GM18909 (cell line): ENCODE measurements around the gene MTMR1.

Experiments used
- ATAC-seq: cut with Tn5 transposase; IDR thresholded peaks from one replicate; pipeline ENCODE4 v1.9.1; 2021; ENCODE audit warnings: mild to moderate bottlenecking; ENCODE audit not compliant: unreplicated experiment, poor library complexity

The MTMR1 gene

GRCh38 chrX:150761176-150761818, 68.1 kb downstream of the MTMR1 start:
- no peak for ATAC-seq

GRCh38 chrX:150761819-150762216, 68.6 kb downstream of the MTMR1 start:
- ATAC-seq = no peak

- no peak for ATAC-seq
These were observed 69.3 kb downstream of the MTMR1 start for GRCh38 chrX:150762258-150763165.

- ATAC-seq = no peak
These were observed 70.2 kb downstream of the MTMR1 start for GRCh38 chrX:150763303-150763797.

- no peak for ATAC-seq
These were observed 70.6 kb downstream of the MTMR1 start for GRCh38 chrX:150763810-150764209.

GRCh38 chrX:150765237-150765636, 72.0 kb downstream of the MTMR1 start:
- ATAC-seq = no peak

GRCh38 chrX:150765782-150766350, 72.7 kb downstream of the MTMR1 start:
- no peak for ATAC-seq

- no peak for ATAC-seq
These were observed 73.3 kb downstream of the MTMR1 start for GRCh38 chrX:150766351-150767044.

- ATAC-seq = no peak
These were observed 73.8 kb downstream of the MTMR1 start for GRCh38 chrX:150767045-150767395.

- ATAC-seq = no peak
These were observed 74.4 kb downstream of the MTMR1 start for GRCh38 chrX:150767475-150768131.

GRCh38 chrX:150768132-150768485, 74.9 kb downstream of the MTMR1 start:
- no peak for ATAC-seq

- ATAC-seq = no peak
These were observed 75.5 kb downstream of the MTMR1 start for GRCh38 chrX:150768580-150769190.

GRCh38 chrX:150769408-150769807, 76.2 kb downstream of the MTMR1 start:
- no peak for ATAC-seq

- ATAC-seq = no peak
These were observed 77.4 kb downstream of the MTMR1 start for GRCh38 chrX:150770623-150771022.

- ATAC-seq = no peak
These were observed 77.9 kb downstream of the MTMR1 start for GRCh38 chrX:150771116-150771515.

GRCh38 chrX:150772150-150772970, 79.2 kb downstream of the MTMR1 start:
- peak; percentile 81 for ATAC-seq

- ATAC-seq = no peak
These were observed 79.9 kb downstream of the MTMR1 start for GRCh38 chrX:150773117-150773516.

- ATAC-seq = no peak
These were observed 80.4 kb downstream of the MTMR1 start for GRCh38 chrX:150773634-150774033.
